ENCODE measurements around the gene TMEM9. TPM values are rescaled to one million over a fixed set of nuclear protein-coding genes. Genes with fewer than 3 reads are reported as not detected.
A peak's percentile ranks its signal among the peaks of the same experiment; 100 is the strongest.

The TMEM9 gene
- total RNA-seq, 1 experiment from 2014 or later = 435 TPM

- peaks cover 73% of the 10 kb centered on the region for H3K36me3 ChIP-seq (ENCODE audit: low read depth, low read length)
- no peak overlapping the region for H3K4me3 ChIP-seq (ENCODE audit: low read length)
- BruUV-seq (replicated peaks) = no TSS peak
- H3K4me2 ChIP-seq (ENCODE audit: low read length) = no peak overlapping the region
- no peaks in the 10 kb centered on the region for H3K9me3 ChIP-seq (ENCODE audit: low read length)
- H2AFZ ChIP-seq (ENCODE audit: low read length) = no peak overlapping the region
- ChIA-PET POLR2A (ENCODE audit: unreplicated experiment) (no interaction called here), CTCF (interaction anchor here (0.8 to 1.9 kb wide), 4 partner anchors 12 to 80 kb away, joined by 3 to 15 read pairs (median 7); no protein-coding TSS in a partner anchor)
- peak; percentile 48 for ATAC-seq
- H4K20me1 ChIP-seq (ENCODE audit: low read length) = no peaks in the 10 kb centered on the region
- peaks cover 23% of the 10 kb centered on the region for H3K79me2 ChIP-seq (ENCODE audit: low read length)
- H3K4me1 ChIP-seq (ENCODE audit: insufficient read depth, low read length) = peaks cover 15% of the 10 kb centered on the region
- H3F3A ChIP-seq (ENCODE audit: low read length, unreplicated experiment) = no peaks in the 10 kb centered on the region
- no peak overlapping the region for H3K27ac ChIP-seq (ENCODE audit: low read length)
- intact Hi-C loops (cut with micrococcal nuclease) = loop anchor here (1.0 kb wide), 3 partner anchors 21 to 74 kb away; no protein-coding TSS in a partner anchor
- H3K27me3 ChIP-seq (ENCODE audit: low read length) = no peaks in the 10 kb centered on the region
- TF ChIP-seq CTCF (conservative IDR thresholded peaks at IDR 0.05; ENCODE audit: low read depth, low read length) (peak; percentile 99), EZH2phosphoT487 (IDR thresholded peaks at IDR 0.05; ENCODE audit: borderline replicate concordance, low read length) (no peak), EZH2 (IDR thresholded peaks at IDR 0.05; ENCODE audit: low read length, unreplicated experiment) (no peak)
- no peaks in the 10 kb centered on the region for H3K9me2 ChIP-seq (replicated peaks; ENCODE audit: low read length)
- H3K9ac ChIP-seq (ENCODE audit: low read length) = no peak overlapping the region
- DNase-seq = peak; percentile 94
Observed at GRCh38 chr1:201149400-201149799, 4.9 kb downstream of the TMEM9 start.

- H4K20me1 ChIP-seq (ENCODE audit: low read length) = no peaks in the 10 kb centered on the region
- H3K36me3 ChIP-seq (ENCODE audit: low read depth, low read length) = peaks cover 91% of the 10 kb centered on the region
- POLR2A ChIA-PET (ENCODE audit: unreplicated experiment) = no interaction called here
- intact Hi-C loops (cut with micrococcal nuclease) = no loop called here
- DNase-seq (no peak), ATAC-seq (no peak)
- H3K4me1 ChIP-seq (ENCODE audit: insufficient read depth, low read length) = peaks cover 3% of the 10 kb centered on the region; the same call in 1 of the 2 replicates
- TF ChIP-seq EZH2phosphoT487 (IDR thresholded peaks at IDR 0.05; ENCODE audit: borderline replicate concordance, low read length) (no peak), CTCF (conservative IDR thresholded peaks at IDR 0.05; ENCODE audit: low read depth, low read length) (no peak), EZH2 (IDR thresholded peaks at IDR 0.05; ENCODE audit: low read length, unreplicated experiment) (no peak)
- H3K27ac ChIP-seq (ENCODE audit: low read length) = no peak overlapping the region
- H3K4me3 ChIP-seq (ENCODE audit: low read length) = no peak overlapping the region
- H2AFZ ChIP-seq (ENCODE audit: low read length) = no peak overlapping the region
- H3K79me2 ChIP-seq (ENCODE audit: low read length) = peaks cover 8% of the 10 kb centered on the region
- H3K9me2 ChIP-seq (replicated peaks; ENCODE audit: low read length) = no peaks in the 10 kb centered on the region
- no peaks in the 10 kb centered on the region for H3K27me3 ChIP-seq (ENCODE audit: low read length)
- H3K4me2 ChIP-seq (ENCODE audit: low read length) = no peak overlapping the region
- CTCF ChIA-PET = no interaction called here
- no peak overlapping the region for H3K9ac ChIP-seq (ENCODE audit: low read length)
- no peaks in the 10 kb centered on the region for H3F3A ChIP-seq (ENCODE audit: low read length, unreplicated experiment)
- BruUV-seq (replicated peaks) = no TSS peak
- H3K9me3 ChIP-seq (ENCODE audit: low read length) = no peaks in the 10 kb centered on the region
Observed at GRCh38 chr1:201147396-201148015, 6.8 kb downstream of the TMEM9 start.

- Histone ChIP-seq H3F3A (ENCODE audit: low read length, unreplicated experiment) (no peaks in the 10 kb centered on the region), H2AFZ (ENCODE audit: low read length) (no peak overlapping the region), H3K36me3 (ENCODE audit: low read depth, low read length) (peaks cover 96% of the 10 kb centered on the region), H3K4me1 (ENCODE audit: insufficient read depth, low read length) (no peaks in the 10 kb centered on the region), H4K20me1 (ENCODE audit: low read length) (no peaks in the 10 kb centered on the region), H3K9me3 (ENCODE audit: low read length) (no peaks in the 10 kb centered on the region), H3K27me3 (ENCODE audit: low read length) (no peaks in the 10 kb centered on the region), H3K9ac (ENCODE audit: low read length) (no peak overlapping the region), H3K4me2 (ENCODE audit: low read length) (no peak overlapping the region), H3K4me3 (ENCODE audit: low read length) (no peak overlapping the region), H3K9me2 (replicated peaks; ENCODE audit: low read length) (no peaks in the 10 kb centered on the region), H3K79me2 (ENCODE audit: low read length) (peaks cover under 1% of the 10 kb centered on the region; the same call in 1 of the 2 replicates), H3K27ac (ENCODE audit: low read length) (no peak overlapping the region)
- no peak for TF ChIP-seq EZH2phosphoT487 (IDR thresholded peaks at IDR 0.05; ENCODE audit: borderline replicate concordance, low read length)
- TF ChIP-seq CTCF (conservative IDR thresholded peaks at IDR 0.05; ENCODE audit: low read depth, low read length) = no peak
- no peak for TF ChIP-seq EZH2 (IDR thresholded peaks at IDR 0.05; ENCODE audit: low read length, unreplicated experiment)
- CTCF ChIA-PET = no interaction called here
- DNase-seq (no peak), ATAC-seq (no peak)
- intact Hi-C loops (cut with micrococcal nuclease) = no loop called here
- POLR2A ChIA-PET (ENCODE audit: unreplicated experiment) = no interaction called here
- BruUV-seq (replicated peaks) = no TSS peak
Observed at GRCh38 chr1:201146626-201147390, 7.5 kb downstream of the TMEM9 start.
